GM19240 (cell line): ENCODE measurements around the gene CYB5RL.

Experiments used
- DNase-seq: peaks from one replicate; pipeline ENCODE4 v3.0.0; 2011; ENCODE audit warnings: low spot score; ENCODE audit not compliant: insufficient read length

Gene CYB5RL

DNA sequence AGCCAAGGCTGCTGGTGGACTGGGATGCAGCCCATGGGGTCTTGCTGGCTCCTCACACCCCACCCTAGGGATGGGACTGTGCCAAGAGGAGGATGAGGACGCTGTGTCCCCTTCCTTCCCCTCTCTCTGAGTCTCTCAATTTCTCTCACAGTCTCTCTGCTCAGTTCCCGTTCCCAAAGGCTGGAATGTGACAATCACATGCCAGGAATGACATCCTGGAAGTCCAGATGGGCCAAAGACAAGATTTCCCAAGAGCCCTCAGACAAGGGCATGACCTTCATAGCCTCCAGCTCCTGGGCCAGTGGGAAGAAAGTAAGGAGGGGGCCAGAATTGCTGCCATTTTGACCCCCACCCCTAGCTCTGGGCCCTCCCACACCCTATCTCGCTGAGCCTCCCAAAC, 39.5 kb downstream of the CYB5RL start:
- no peak for DNase-seq

DNA sequence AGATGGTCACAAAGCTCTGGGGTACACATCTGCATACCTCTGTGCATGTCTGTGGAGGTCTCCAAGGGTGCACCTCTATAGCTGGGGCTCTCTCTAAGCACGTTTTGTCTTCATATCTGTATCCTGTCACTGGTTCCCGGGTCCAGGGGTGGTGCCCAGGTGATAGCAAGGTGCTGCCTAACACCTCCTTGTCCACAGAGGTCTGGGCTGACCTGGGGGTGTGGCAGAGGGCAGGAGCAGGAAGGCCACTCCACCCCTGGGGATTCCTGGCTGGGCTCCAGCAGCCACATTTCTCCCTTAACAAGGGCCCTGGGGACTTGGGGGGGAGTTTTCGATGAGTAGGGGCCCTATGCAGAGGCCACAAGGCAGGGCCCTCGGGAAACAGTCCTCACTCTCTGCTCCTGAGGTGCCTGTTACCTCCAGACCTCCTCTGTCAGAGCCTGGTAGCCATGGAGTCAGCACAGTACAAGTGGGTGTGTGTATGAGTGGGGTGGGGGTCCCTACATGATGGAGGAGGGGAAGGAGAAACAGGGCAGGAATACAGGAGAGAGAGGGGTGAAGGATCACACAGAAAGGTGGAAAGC, 40.0 kb downstream of the CYB5RL start:
- DNase-seq: no peak

DNA sequence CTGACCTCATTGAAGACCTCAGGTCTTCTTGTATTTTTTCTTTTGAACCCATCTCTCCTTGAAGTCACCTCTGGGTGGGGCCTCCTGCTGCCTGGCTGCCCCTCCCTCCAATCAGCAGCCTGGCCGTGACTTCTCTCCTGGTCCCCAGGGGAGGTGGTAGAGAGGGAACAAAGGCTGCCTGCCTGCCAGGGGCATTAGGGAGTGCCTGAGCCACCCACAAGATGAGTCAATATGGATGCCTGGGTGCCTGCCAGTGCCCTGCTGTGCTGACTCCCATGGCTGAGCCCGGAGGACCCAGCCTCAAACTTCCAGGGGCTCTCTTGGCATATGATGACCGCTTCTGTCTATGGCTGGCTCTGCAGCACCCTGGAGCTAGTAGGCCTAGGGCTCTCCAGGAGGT, 41.8 kb downstream of the CYB5RL start:
- no peak for DNase-seq

DNA sequence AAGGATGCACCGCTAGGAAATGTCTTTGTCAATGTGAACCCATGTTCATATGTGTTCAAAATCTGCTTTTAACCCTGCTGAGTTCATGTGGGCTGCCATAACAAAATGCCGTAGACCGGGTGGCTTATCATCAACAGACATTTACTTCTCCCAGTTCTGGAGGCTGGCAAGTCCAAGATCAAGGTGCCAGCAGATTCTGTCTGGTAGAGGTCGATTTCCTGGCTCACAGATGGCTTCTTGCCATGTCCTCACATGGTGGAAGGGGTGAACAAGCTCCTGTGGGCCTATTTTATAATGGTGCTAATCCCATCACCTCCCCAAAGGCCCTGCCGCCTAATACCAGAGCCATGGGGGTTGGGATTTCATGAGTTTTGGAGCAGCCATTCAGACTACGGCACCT, 42.4 kb downstream of the CYB5RL start:
- no peak for DNase-seq

DNA sequence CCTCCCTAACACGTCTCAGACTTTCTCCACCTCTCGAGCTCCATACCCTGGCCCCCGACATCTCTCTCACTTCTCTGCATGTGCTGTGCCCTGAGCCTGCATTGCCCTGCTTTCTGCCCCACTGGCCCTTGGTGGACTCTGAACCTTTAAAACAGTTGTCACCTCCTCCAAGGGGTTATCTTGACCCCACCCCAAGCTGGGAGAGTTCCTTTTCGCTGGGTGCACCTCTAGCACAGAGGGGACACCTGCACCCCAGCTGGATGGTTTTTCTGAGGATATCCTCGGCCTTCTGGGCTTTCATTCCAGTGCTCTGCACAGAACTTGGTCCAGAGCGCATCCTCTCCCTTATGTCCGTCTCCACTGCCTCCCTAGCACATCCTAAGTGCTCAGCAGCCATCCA, 42.8 kb downstream of the CYB5RL start:
- DNase-seq: no peak

DNA sequence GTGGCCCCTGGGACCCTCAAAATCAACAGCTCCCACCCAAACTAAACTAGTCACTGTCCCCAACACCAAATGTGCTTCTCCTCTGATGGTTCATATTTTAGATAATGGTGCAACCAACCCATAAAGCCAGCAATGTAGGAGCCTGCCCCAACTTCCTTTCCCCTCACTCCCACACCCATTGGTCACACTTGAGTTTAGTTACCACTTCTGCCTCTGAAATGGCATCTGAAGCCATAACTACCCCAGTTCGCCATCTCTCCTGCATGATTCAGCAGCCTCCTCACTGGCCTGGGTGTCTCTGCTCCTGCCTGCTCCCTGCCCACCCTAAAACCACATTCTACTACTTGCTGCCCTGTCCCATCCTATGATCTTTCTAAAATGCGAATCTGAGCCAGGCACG, 43.6 kb downstream of the CYB5RL start:
- no peak for DNase-seq

DNA sequence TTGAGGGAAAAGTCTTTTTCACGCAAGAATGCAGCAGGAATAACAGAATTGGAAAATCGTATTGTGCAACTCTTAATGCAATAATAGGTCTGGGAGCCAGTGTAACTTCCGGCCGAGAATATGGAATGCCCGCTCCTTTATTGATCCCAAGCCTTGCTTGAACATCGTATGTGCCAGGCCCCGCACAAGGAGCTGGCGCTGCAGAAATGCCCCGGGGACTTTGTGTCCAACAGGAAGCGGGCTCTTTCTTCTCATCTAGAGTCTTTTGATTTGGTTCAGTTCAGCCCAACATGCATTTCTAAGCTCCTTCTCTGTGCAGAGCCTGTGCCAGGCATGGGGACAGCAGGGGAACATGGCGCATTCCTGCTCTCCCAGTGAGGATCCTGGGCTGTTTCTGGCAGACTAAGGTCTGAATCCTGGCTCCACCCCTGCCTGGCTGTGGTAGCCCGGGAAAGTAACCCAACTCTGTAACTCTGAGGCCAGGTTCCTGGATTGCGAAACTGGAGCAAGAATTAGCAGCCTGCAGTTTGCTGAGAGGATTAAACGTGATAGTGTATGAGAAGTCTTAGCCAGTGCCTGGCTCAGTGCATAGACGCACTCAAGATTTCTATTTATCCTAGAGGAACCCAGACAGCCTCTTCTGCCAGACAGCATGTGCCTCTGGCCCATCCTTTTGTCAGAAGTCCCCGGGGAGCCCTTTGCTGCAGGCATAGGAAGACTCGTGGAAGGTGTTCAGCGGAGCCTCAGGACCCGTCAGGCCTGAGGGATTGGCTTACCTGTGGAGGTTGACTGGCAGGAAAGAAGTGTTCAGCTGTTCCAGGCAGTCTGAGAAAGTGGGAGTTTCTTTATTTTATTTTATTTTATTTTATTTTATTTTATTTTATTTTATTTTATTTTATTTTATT, 46.0 kb downstream of the CYB5RL start:
- no peak for DNase-seq

DNA sequence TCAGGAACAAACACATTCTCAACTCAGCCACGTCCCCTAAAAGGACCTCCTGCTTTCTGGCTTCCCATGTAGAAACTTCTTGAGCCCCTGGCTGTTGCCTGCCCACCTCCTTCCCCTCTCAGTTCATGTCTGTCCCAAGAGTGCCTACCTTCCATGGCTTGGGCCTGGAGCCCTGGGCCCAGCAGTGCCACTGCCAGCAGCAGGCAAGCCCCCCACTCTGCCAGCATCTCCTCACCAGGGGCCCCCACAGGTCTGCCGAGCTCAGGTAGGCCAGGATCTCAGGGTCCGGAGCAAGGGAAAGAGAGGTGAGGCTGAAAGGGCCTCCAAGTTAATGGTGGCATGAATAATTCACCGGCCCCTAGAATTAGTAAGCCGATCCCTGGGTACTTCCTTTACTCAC, 47.1 kb downstream of the CYB5RL start, which contains the start of gene CDCP2:
Gene CDCP2, minus strand, starts transcription at position 305 of the 400 bp plus-strand sequence. Its CDS starts 78 bp downstream, at position 227.
- no peak for DNase-seq

DNA sequence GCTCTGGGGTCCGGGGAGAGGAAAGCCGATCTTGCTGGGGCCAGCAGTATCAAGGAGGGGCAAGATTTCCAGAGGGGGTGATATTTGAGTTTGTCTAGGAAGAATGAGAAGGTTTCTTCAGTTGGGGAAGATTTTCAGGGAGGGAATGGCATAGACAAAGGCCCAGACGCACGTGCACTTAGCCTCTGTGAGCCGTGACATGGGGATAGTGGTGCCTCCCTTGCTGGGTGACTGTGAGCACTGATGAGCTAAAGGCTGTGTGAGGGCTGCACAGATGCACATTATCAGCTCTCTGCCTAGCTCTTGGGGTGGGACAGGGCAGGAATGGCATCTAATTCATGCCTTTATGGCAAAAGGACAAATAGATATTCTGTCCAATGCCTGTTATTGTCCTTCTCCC, 48.8 kb downstream of the CYB5RL start:
- DNase-seq: no peak
